GM12872 (cell line): ENCODE results near the gene CD82.

ENCODE experiments used
- TF ChIP-seq, protein P1 (sequence below): IDR thresholded peaks from 3 replicates; pipeline ENCODE4 v1.5.1; 2011; ENCODE audit warnings: low read depth, mild to moderate bottlenecking, low read length, moderate library complexity; ENCODE audit not compliant: insufficient read depth

Gene CD82

GRCh38 chr11:44654596-44654995, 89.1 kb downstream of the CD82 start:
- TF ChIP-seq, protein P1, sequence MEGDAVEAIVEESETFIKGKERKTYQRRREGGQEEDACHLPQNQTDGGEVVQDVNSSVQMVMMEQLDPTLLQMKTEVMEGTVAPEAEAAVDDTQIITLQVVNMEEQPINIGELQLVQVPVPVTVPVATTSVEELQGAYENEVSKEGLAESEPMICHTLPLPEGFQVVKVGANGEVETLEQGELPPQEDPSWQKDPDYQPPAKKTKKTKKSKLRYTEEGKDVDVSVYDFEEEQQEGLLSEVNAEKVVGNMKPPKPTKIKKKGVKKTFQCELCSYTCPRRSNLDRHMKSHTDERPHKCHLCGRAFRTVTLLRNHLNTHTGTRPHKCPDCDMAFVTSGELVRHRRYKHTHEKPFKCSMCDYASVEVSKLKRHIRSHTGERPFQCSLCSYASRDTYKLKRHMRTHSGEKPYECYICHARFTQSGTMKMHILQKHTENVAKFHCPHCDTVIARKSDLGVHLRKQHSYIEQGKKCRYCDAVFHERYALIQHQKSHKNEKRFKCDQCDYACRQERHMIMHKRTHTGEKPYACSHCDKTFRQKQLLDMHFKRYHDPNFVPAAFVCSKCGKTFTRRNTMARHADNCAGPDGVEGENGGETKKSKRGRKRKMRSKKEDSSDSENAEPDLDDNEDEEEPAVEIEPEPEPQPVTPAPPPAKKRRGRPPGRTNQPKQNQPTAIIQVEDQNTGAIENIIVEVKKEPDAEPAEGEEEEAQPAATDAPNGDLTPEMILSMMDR: no peak

DNA sequence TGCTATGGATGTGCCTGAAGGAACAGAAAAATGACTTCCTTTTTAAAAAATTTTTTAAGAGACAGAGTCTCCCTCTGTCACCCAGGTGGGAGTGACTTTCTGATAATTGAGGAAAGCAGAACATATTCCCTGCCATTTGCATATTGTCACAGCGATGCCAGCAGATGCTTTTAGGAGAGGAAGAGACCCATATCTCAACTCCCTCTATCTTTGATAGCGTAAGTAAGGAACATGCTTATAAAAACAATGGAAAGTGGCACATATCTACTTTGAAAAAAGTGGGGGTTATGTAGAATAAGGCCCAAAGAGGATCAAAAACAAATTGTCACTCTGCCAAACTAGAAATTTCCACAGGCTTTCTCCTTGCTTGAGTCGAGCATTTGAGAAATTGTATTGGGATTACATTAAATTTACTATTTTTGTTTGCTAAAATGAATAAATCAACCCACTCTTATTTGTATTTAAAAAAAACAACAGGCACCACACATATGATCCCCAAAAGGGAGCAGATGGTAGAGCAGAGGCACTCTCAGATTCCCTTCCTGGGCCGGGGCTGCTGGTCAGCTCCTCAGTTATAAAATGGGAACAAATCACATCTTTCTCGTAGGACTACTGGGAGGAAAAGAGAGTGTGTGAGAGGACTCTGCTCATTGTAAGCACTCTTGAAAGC, 92.5 kb downstream of the CD82 start:
- TF ChIP-seq, protein P1: no peak

DNA sequence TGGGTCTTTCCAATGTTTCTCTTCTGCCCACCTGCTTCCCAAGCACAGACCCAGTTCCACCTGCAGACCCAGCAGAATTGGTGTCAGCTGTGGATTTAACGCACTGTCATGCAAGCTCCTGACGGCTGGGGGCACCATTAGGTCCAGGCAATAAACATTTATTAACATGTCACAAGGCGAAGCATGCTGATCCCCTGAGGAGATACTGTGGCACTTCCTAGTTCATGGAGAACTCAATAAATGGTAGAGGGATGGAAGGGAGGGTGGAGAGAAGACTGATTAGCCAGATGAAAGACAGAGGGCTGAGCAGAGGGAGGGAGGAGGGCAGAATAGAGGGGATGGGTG, 93.0 kb downstream of the CD82 start:
- TF ChIP-seq, protein P1: 0 out of 3 replicates have a peak, but pooled peaks have one; percentile 24

DNA sequence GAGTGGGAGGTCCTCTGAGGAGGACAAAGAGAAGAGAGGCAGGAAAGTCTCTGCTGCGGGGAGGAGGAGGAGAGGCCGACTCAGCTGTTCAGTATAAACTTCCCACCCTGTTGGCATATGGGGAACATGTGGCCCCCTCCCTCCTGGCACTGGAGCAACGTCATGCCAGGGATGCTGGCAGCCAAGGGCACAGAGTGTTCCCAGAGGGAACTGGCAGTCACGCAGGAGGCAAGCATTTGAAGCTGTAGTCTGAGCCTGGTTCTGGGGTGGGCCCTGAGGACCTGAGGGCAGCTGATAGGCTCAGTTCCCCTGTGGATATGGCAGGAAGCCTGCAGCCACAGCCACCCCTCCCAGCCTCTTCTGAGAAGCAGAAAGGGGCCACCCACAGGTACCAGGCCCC, 94.2 kb downstream of the CD82 start:
- TF ChIP-seq, protein P1: no peak

DNA sequence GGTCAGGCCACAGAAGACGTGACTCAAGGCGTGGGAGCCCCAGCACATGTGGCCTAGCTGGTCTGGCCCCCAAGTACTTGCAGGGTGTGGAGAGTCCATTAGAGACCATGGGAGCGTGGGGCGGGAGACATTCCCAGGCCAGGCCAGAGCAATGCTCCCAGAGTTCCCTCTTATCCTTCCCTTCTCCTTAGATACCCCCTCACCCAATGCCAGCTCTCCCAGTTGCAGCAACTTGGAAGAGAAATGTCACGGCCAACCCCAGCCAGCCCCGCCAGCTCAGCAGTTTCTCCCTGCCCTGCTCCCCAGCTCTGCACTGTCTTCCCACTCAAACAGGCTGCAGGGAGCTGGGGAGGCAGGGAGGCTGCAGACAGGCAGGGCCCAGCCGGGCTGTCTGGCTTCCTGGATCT, 95.9 kb downstream of the CD82 start:
- TF ChIP-seq, protein P1: no peak
